IMR-90 (cell line): ENCODE results near the gene GPC5. TPM values are rescaled to one million over a fixed set of nuclear protein-coding genes. Genes with fewer than 3 reads are reported as not detected.

Experiments used
- ATAC-seq: fragments of 200-7000 bp; cut with Tn5 transposase; 2 replicates; pipeline ENCODE4 v1.9.1; 2020; ENCODE audit warnings: low read depth, mild to moderate bottlenecking, moderate library complexity
- BruUV-seq: library from RNA; stranded (reverse); fragments of 400-500 nt; replicated peaks from 2 replicates; lab custom pipeline; 2021; lab: Mats Ljungman, UMichigan
- CTCF ChIA-PET: fragments of 300-600 bp; formaldehyde crosslinking; extraction: SDS; loops from one replicate; lab custom pipeline; 2021; ENCODE audit warnings: antibody characterized with exemption; lab: Yijun Ruan, JAX
- POLR2A ChIA-PET: fragments of 300-600 bp; sonication (Branson Sonifier 250); formaldehyde crosslinking; loops from one replicate; lab custom pipeline; 2022; ENCODE audit warnings: antibody characterized with exemption; ENCODE audit not compliant: unreplicated experiment; lab: Charles Lee
- DNase-seq: peaks from one replicate; pipeline ENCODE4 v3.0.0; 2013
- H2AFZ ChIP-seq: replicated peaks from 2 replicates; pipeline ENCODE3; 2013; ENCODE audit warnings: low read length, mild to moderate bottlenecking; ENCODE audit not compliant: poor library complexity
- H2AK5ac ChIP-seq: 2 replicates; pipeline ENCODE4 v1.6.1; 2013; ENCODE audit warnings: low read depth, low read length, inconsistent platforms
- H2AK9ac ChIP-seq: replicated peaks from 2 replicates; pipeline ENCODE3; 2013; ENCODE audit warnings: mild to moderate bottlenecking, low read depth, low read length, moderate library complexity; ENCODE audit not compliant: poor library complexity
- H2BK120ac ChIP-seq: 2 replicates; pipeline ENCODE4 v1.6.1; 2013; ENCODE audit warnings: low read depth, low read length, inconsistent platforms
- H2BK15ac ChIP-seq: 3 replicates; pipeline ENCODE4 v1.6.1; 2013; ENCODE audit warnings: low read depth, low read length, inconsistent platforms
- H2BK20ac ChIP-seq: 2 replicates; pipeline ENCODE4 v1.6.1; 2013; ENCODE audit warnings: low read depth, mild to moderate bottlenecking, inconsistent platforms, low read length, moderate library complexity
- H2BK5ac ChIP-seq: 2 replicates; pipeline ENCODE4 v1.6.1; 2013; ENCODE audit warnings: mild to moderate bottlenecking, low read depth, low read length, inconsistent platforms; ENCODE audit not compliant: poor library complexity, severe bottlenecking
- H3K14ac ChIP-seq: replicated peaks from 2 replicates; pipeline ENCODE4 v1.6.1; 2013; ENCODE audit warnings: low read depth, low read length, inconsistent platforms
- H3K18ac ChIP-seq: 2 replicates; pipeline ENCODE4 v1.6.1; 2013; ENCODE audit warnings: low read depth, low read length, control low read depth
- H3K23ac ChIP-seq: 2 replicates; pipeline ENCODE4 v1.6.1; 2013; ENCODE audit warnings: low read depth, low read length, inconsistent platforms
- H3K27ac ChIP-seq: 2 replicates; pipeline ENCODE4 v1.5.1; 2013; ENCODE audit warnings: mild to moderate bottlenecking, control low read depth, low read length; ENCODE audit not compliant: insufficient read depth
- H3K27me3 ChIP-seq: 2 replicates; pipeline ENCODE4 v1.6.1; 2013; ENCODE audit warnings: low read length; ENCODE audit not compliant: control insufficient read depth, insufficient read depth
- H3K36me3 ChIP-seq: 2 replicates; pipeline ENCODE4 v1.6.1; 2013; ENCODE audit warnings: low read length, mixed read lengths; ENCODE audit not compliant: control insufficient read depth, insufficient read depth
- H3K4ac ChIP-seq: 2 replicates; pipeline ENCODE4 v1.6.1; 2013; ENCODE audit warnings: low read depth, low read length, inconsistent platforms
- H3K4me1 ChIP-seq: 2 replicates; pipeline ENCODE4 v1.6.1; 2013; ENCODE audit warnings: low read length, mixed read lengths; ENCODE audit not compliant: control insufficient read depth, insufficient read depth
- H3K4me2 ChIP-seq: 2 replicates; pipeline ENCODE4 v1.6.1; 2013; ENCODE audit warnings: low read depth, mild to moderate bottlenecking, control low read depth, low read length, moderate library complexity
- H3K4me3 ChIP-seq: 2 replicates; pipeline ENCODE4 v1.5.1; 2013; ENCODE audit warnings: low read depth, mild to moderate bottlenecking, control low read depth, low read length, moderate library complexity; ENCODE audit not compliant: insufficient read depth
- H3K56ac ChIP-seq: 2 replicates; pipeline ENCODE4 v1.6.1; 2013; ENCODE audit warnings: low read length, inconsistent platforms; ENCODE audit not compliant: insufficient read depth; ENCODE audit errors: extremely low read depth
- H3K79me1 ChIP-seq, 2 experiments: 2 replicates each; pipeline ENCODE4 v1.6.1; 2013; ENCODE audit warnings: low read length in 2 of 2, inconsistent platforms in 1 of 2, low read depth in 1 of 2
- H3K9ac ChIP-seq: 2 replicates; pipeline ENCODE4 v1.6.1; 2013; ENCODE audit warnings: low read depth, low read length, control low read depth
- H3K9me1 ChIP-seq: 2 replicates; pipeline ENCODE4 v1.6.1; 2013; ENCODE audit warnings: low read length, inconsistent platforms; ENCODE audit not compliant: insufficient read depth
- H3K9me3 ChIP-seq: 2 replicates; pipeline ENCODE4 v1.6.1; 2013; ENCODE audit warnings: low read length; ENCODE audit not compliant: control insufficient read depth, insufficient read depth
- H4K20me1 ChIP-seq: 2 replicates; pipeline ENCODE4 v1.6.1; 2013; ENCODE audit warnings: low read length, inconsistent platforms; ENCODE audit not compliant: insufficient read depth
- H4K5ac ChIP-seq: 2 replicates; pipeline ENCODE4 v1.6.1; 2013; ENCODE audit warnings: mild to moderate bottlenecking, low read depth, low read length, control low read depth
- H4K8ac ChIP-seq, 2 experiments: 2 replicates each; pipeline ENCODE4 v1.6.1; 2013; ENCODE audit warnings: low read depth in 2 of 2, low read length in 2 of 2, control low read depth in 1 of 2, inconsistent platforms in 1 of 2
- H4K91ac ChIP-seq: 2 replicates; pipeline ENCODE4 v1.6.1; 2013; ENCODE audit warnings: low read depth, low read length, inconsistent platforms; ENCODE audit not compliant: insufficient read depth
- CEBPB ChIP-seq: IDR thresholded peaks from 2 replicates; pipeline ENCODE4 v1.6.1; 2012; ENCODE audit warnings: low read depth, low read length, improper control_type of control experiment
- MAFK ChIP-seq: IDR thresholded peaks from 2 replicates; pipeline ENCODE4 v1.6.1; 2012; ENCODE audit warnings: low read depth, low read length, improper control_type of control experiment
- RAD21 ChIP-seq: IDR thresholded peaks from 2 replicates; pipeline ENCODE4 v1.6.1; 2012; ENCODE audit warnings: low read length, improper control_type of control experiment
- WGBS, 2 experiments: methylation state at CpG; one replicate each; pipeline versions ENCODE4 v1.1.5 to v1.1.7; 2013; ENCODE audit warnings: missing lambda C conversion rate in 2 of 2; ENCODE audit not compliant: insufficient read length in 1 of 2; ENCODE audit errors: extremely low coverage in 2 of 2; 5-methylcytosine and 5-hydroxymethylcytosine counted together
- dilution Hi-C: fragments of 300-500 bp; cut with HindIII; formaldehyde crosslinking; loops from one replicate; pipeline ENCODE4 v1.14.3; 2018; ENCODE audit warnings: low sequenced_read_pairs; ENCODE audit not compliant: unreplicated experiment
- in situ Hi-C: fragments of 300-500 bp; cut with MboI; formaldehyde crosslinking; loops from 3 replicates; pipeline ENCODE4 v1.14.3; 2019; ENCODE audit warnings: low sequenced_read_pairs, inconsistent platforms, mixed read lengths
- intact Hi-C: fragments of 100-400 bp; cut with micrococcal nuclease; formaldehyde crosslinking; loops from 2 replicates; pipeline ENCODE4 v1.10.0; 2022
- polyA plus RNA-seq, 3 experiments: library from polyadenylated mRNA; depleted of rRNA; stranded (reverse); fragments of >200 nt; gene quantifications; 2 replicates each; pipeline ENCODE4 v1.2.3, GENCODE V29; 2012; ENCODE audit warnings: low replicate concordance in 1 of 3
- total RNA-seq: library from RNA; depleted of rRNA; stranded (reverse); fragments of >200 nt; gene quantifications from 2 replicates; pipeline ENCODE4 v1.2.3, GENCODE V29; 2012

GPC5 gene
- total and polyA plus RNA-seq, 2 of the 4 experiments (the other 2 are of a cell fraction) = 0.94 to 1.8 TPM

- no peaks in the 10 kb centered on the region for H3K9me1 ChIP-seq
- H4K8ac ChIP-seq = no peak overlapping the region
- dilution Hi-C loops (no loop called here), in situ Hi-C loops (loop anchor here (10.0 kb wide), 2 partner anchors 507 to 1647 kb away; partner anchors contain the start of gene GPC6), intact Hi-C loops (loop anchor here (5.0 kb wide), 1 partner anchor 1644 kb away; no protein-coding TSS in a partner anchor)
- DNase-seq (no peak), ATAC-seq (no peak)
- POLR2A ChIA-PET = no interaction called here
- no peaks in the 10 kb centered on the region for H3K27me3 ChIP-seq
- no peak overlapping the region for H3K4me2 ChIP-seq
- H4K91ac ChIP-seq = no peak overlapping the region
- BruUV-seq = no TSS peak
- H2BK15ac ChIP-seq = no peak overlapping the region
- TF ChIP-seq MAFK (peak; percentile 58), CEBPB (no peak), RAD21 (no peak)
- CTCF ChIA-PET = no interaction called here
- H3K9ac ChIP-seq = no peak overlapping the region
- no peaks in the 10 kb centered on the region for H3K4me1 ChIP-seq
- H2BK120ac ChIP-seq = no peak overlapping the region
- H2AFZ ChIP-seq = no peak overlapping the region
- H3K36me3 ChIP-seq = no peaks in the 10 kb centered on the region
- H2BK20ac ChIP-seq = no peak overlapping the region
- H2BK5ac ChIP-seq = no peak overlapping the region
- H4K5ac ChIP-seq = no peak overlapping the region
- H3K79me1 ChIP-seq = no peaks in the 10 kb centered on the region
- H2AK5ac ChIP-seq = no peak overlapping the region
- H3K27ac ChIP-seq = no peak overlapping the region
- H4K20me1 ChIP-seq = no peaks in the 10 kb centered on the region
- H3K18ac ChIP-seq = no peak overlapping the region
- no peak overlapping the region for H3K23ac ChIP-seq
- no peak overlapping the region for H2AK9ac ChIP-seq
- no peak overlapping the region for H3K4ac ChIP-seq
- no peaks in the 10 kb centered on the region for H3K9me3 ChIP-seq
- no peak overlapping the region for H3K4me3 ChIP-seq
- H3K56ac ChIP-seq = no peak overlapping the region
- no peak overlapping the region for H3K14ac ChIP-seq
- no CpG with 5 or more reads among the region's 2 CpGs for WGBS, 2 experiments
These were observed 1319.4 kb downstream of the GPC5 start for GRCh38 chr13:92717857-92718256.
